HEK293 (cell line): ENCODE data around the gene PACRG.

Source experiments
- CTCF ChIA-PET: fragments of 350-600 bp; formaldehyde crosslinking; extraction: SDS; loops from one replicate; lab custom pipeline; 2021; ENCODE audit warnings: antibody characterized with exemption; lab: Yijun Ruan, JAX
- POLR2A ChIA-PET: fragments of 300-600 bp; formaldehyde crosslinking; extraction: SDS; loops from one replicate; lab custom pipeline; 2020; ENCODE audit warnings: antibody characterized with exemption, inconsistent platforms; lab: Yijun Ruan, JAX
- H3K27ac ChIP-seq: fragments of 200-500 bp; sonication (Bioruptor generic); 2 replicates; pipeline ENCODE4 v1.5.1; 2014; ENCODE audit warnings: low read depth, low read length, control low read depth, inconsistent platforms; ENCODE audit errors: extremely low read depth
- H3K36me3 ChIP-seq, 2 experiments: fragments of 200-500 bp in 1 of 2; sonication (Bioruptor generic) in 1 of 2; 1 replicate in 1 of 2; 2 replicates in 1 of 2; pipeline ENCODE4 v1.5.1; 2014 to 2017; ENCODE audit warnings: inconsistent platforms in 2 of 2, low read length in 2 of 2; ENCODE audit not compliant: control insufficient read depth in 2 of 2, insufficient read depth in 1 of 2
- H3K4me1 ChIP-seq: fragments of 200-500 bp; sonication (Bioruptor generic); 2 replicates; pipeline ENCODE4 v1.5.1; 2014; ENCODE audit warnings: mild to moderate bottlenecking, low read length, inconsistent platforms; ENCODE audit not compliant: control insufficient read depth, insufficient read depth
- H3K4me3 ChIP-seq: 2 replicates; pipeline ENCODE4 v1.5.1; 2011; ENCODE audit warnings: low read depth, mild to moderate bottlenecking, control low read depth, low read length, moderate library complexity
- H3K9me3 ChIP-seq: fragments of 200-500 bp; sonication (Bioruptor generic); 2 replicates; pipeline ENCODE4 v1.5.1; 2014; ENCODE audit warnings: low read depth, low read length, inconsistent platforms; ENCODE audit not compliant: control insufficient read depth, insufficient read depth
- BCL11A ChIP-seq: fragments of 450-650 bp; formaldehyde crosslinking; IDR thresholded peaks from 2 replicates; pipeline ENCODE4 v1.5.1; 2016; ENCODE audit warnings: low read depth, missing biosample characterization, missing genetic modification characterization
- EGR2 ChIP-seq: fragments of 450-650 bp; formaldehyde crosslinking; IDR thresholded peaks from 2 replicates; pipeline ENCODE4 v1.5.1; 2016; ENCODE audit warnings: low read depth, missing biosample characterization, missing genetic modification characterization
- HOXC10 ChIP-seq: sonication (generic); formaldehyde crosslinking; IDR thresholded peaks from 2 replicates; pipeline ENCODE4 v1.8.1; 2023; ENCODE audit warnings: mild to moderate bottlenecking, missing genetic modification reagents
- PRDM6 ChIP-seq: fragments of 450-650 bp; formaldehyde crosslinking; IDR thresholded peaks from 2 replicates; pipeline ENCODE4 v1.5.1; 2017; ENCODE audit warnings: missing biosample characterization, missing genetic modification characterization
- SCRT1 ChIP-seq: fragments of 450-650 bp; formaldehyde crosslinking; IDR thresholded peaks from 2 replicates; pipeline ENCODE4 v1.5.1; 2016; ENCODE audit warnings: missing biosample characterization, missing genetic modification characterization, borderline replicate concordance
- ZBTB1 ChIP-seq: fragments of 450-650 bp; formaldehyde crosslinking; IDR thresholded peaks from 2 replicates; pipeline ENCODE4 v1.5.1; 2016; ENCODE audit warnings: missing biosample characterization, missing genetic modification characterization
- ZBTB11 ChIP-seq: fragments of 450-650 bp; formaldehyde crosslinking; conservative IDR thresholded peaks from 2 replicates; pipeline ENCODE4 v1.5.1; 2016; ENCODE audit warnings: low read depth, missing biosample characterization, missing genetic modification characterization
- ZBTB7A ChIP-seq: fragments of 450-650 bp; formaldehyde crosslinking; IDR thresholded peaks from 2 replicates; pipeline ENCODE4 v1.5.1; 2016; ENCODE audit warnings: low read depth, missing biosample characterization, missing genetic modification characterization
- ZFP69B ChIP-seq: fragments of 450-650 bp; formaldehyde crosslinking; IDR thresholded peaks from 2 replicates; pipeline ENCODE4 v1.5.1; 2016; ENCODE audit warnings: missing biosample characterization, missing genetic modification characterization
- ZNF16 ChIP-seq: fragments of 450-650 bp; formaldehyde crosslinking; IDR thresholded peaks from 2 replicates; pipeline ENCODE4 v1.5.1; 2016; ENCODE audit warnings: low read depth, missing biosample characterization, missing genetic modification characterization
- ZNF223 ChIP-seq: fragments of 450-650 bp; formaldehyde crosslinking; IDR thresholded peaks from 2 replicates; pipeline ENCODE4 v1.5.1; 2016; ENCODE audit warnings: missing biosample characterization, missing genetic modification characterization
- ZNF341 ChIP-seq: fragments of 450-650 bp; formaldehyde crosslinking; IDR thresholded peaks from 2 replicates; pipeline ENCODE4; 2016; ENCODE audit warnings: low read depth, missing biosample characterization, missing genetic modification characterization
- ZNF433 ChIP-seq: fragments of 450-650 bp; formaldehyde crosslinking; IDR thresholded peaks from 2 replicates; pipeline ENCODE4 v1.5.1; 2016; ENCODE audit warnings: missing biosample characterization, missing genetic modification characterization, low read depth
- ZNF449 ChIP-seq: fragments of 450-650 bp; formaldehyde crosslinking; IDR thresholded peaks from 2 replicates; pipeline ENCODE4 v1.5.1; 2017; ENCODE audit warnings: missing biosample characterization, mild to moderate bottlenecking, missing genetic modification characterization, moderate library complexity
- ZNF521 ChIP-seq: fragments of 450-650 bp; formaldehyde crosslinking; IDR thresholded peaks from 2 replicates; pipeline ENCODE4 v1.5.1; 2017; ENCODE audit warnings: missing biosample characterization, mild to moderate bottlenecking, missing genetic modification characterization
- ZNF529 ChIP-seq: fragments of 450-650 bp; formaldehyde crosslinking; IDR thresholded peaks from 2 replicates; pipeline ENCODE4 v1.5.1; 2017; ENCODE audit warnings: missing genetic modification characterization, missing biosample characterization; ENCODE audit not compliant: insufficient replicate concordance
- ZNF621 ChIP-seq: fragments of 450-650 bp; formaldehyde crosslinking; IDR thresholded peaks from 2 replicates; pipeline ENCODE4 v1.5.1; 2017; ENCODE audit warnings: missing biosample characterization, missing genetic modification characterization
- ZNF704 ChIP-seq: fragments of 450-650 bp; formaldehyde crosslinking; IDR thresholded peaks from 2 replicates; pipeline ENCODE4 v1.5.1; 2016; ENCODE audit warnings: missing biosample characterization, missing genetic modification characterization

The PACRG gene

GRCh38 chr6:163226181-163226835 is 498.5 kb downstream of the PACRG start:
- CTCF ChIA-PET: no interaction called here
- POLR2A ChIA-PET: no interaction called here

GRCh38 chr6:163226836-163227485 is 499.2 kb downstream of the PACRG start:
- Histone ChIP-seq H3K9me3 (no peaks in the 10 kb centered on the region), H3K4me1 (no peaks in the 10 kb centered on the region), H3K4me3 (no peak overlapping the region), H3K27ac (no peak overlapping the region), H3K36me3 (no peaks in the 10 kb centered on the region)
- TF ChIP-seq PRDM6 (tag by site-specific recombination) (no peak), ZBTB11 (tag by site-specific recombination) (no peak)
- ChIA-PET POLR2A (no interaction called here), CTCF (no interaction called here)

More at GRCh38 chr6:163226181-163226835, 498.5 kb downstream of the PACRG start:
- TF ChIP-seq ZNF704 (tag by site-specific recombination) (no peak), ZNF521 (no peak), ZBTB7A (tag by site-specific recombination) (no peak), ZFP69B (no peak), BCL11A (tag by site-specific recombination) (no peak), ZNF16 (tag by site-specific recombination) (no peak), ZNF433 (tag by site-specific recombination) (no peak), ZNF449 (tag by site-specific recombination) (no peak), EGR2 (tag by site-specific recombination) (no peak), ZNF223 (no peak), ZNF529 (no peak), ZBTB1 (tag by site-specific recombination) (no peak), ZNF341 (tag by site-specific recombination) (no peak), HOXC10 (CRISPR knock-in tag) (no peak), SCRT1 (tag by site-specific recombination) (no peak), ZNF621 (tag by site-specific recombination) (no peak)
- Histone ChIP-seq H3K9me3 (no peaks in the 10 kb centered on the region), H3K4me3 (no peak overlapping the region), H3K27ac (no peak overlapping the region), H3K4me1 (no peaks in the 10 kb centered on the region), H3K36me3 (no peaks in the 10 kb centered on the region)
